ENCODE measurements around the gene SOCS1. TPM values are rescaled to one million over a fixed set of nuclear protein-coding genes. Genes with fewer than 3 reads are reported as not detected.

Gene SOCS1
- total RNA-seq, 2 experiments from 2014 or later, result 45.1 to 45.6 TPM

GRCh38 chr16:11211061-11211976 is 44.7 kb downstream of the SOCS1 start:
- intact Hi-C loops (cut with micrococcal nuclease), result no loop called here
- no peaks in the 10 kb centered on the region for H3K27me3 Mint-ChIP-seq (ENCODE audit: low read depth)
- no peak overlapping the region for H3K27ac Mint-ChIP-seq
- H3K4me3 Mint-ChIP-seq, result no peak overlapping the region
- H3K36me3 Mint-ChIP-seq (ENCODE audit: low read depth), result peaks cover 2% of the 10 kb centered on the region
- peaks cover 11% of the 10 kb centered on the region for H3K4me1 Mint-ChIP-seq (ENCODE audit: low read depth)
- DNase-seq, result no peak
- H3K9me3 Mint-ChIP-seq, result peaks cover 17% of the 10 kb centered on the region
- CTCF ChIA-PET, result no interaction called here

- no peak for DNase-seq
- H3K4me3 Mint-ChIP-seq, result no peak overlapping the region
- intact Hi-C loops (cut with micrococcal nuclease), result no loop called here
- no peaks in the 10 kb centered on the region for H3K27me3 Mint-ChIP-seq (ENCODE audit: low read depth)
- H3K36me3 Mint-ChIP-seq (ENCODE audit: low read depth), result peaks cover 2% of the 10 kb centered on the region
- H3K9me3 Mint-ChIP-seq, result peaks cover 9% of the 10 kb centered on the region
- no peak overlapping the region for H3K27ac Mint-ChIP-seq
- H3K4me1 Mint-ChIP-seq (ENCODE audit: low read depth), result peaks cover 18% of the 10 kb centered on the region
- CTCF ChIA-PET, result interaction anchor here (0.7 to 3.0 kb wide), 2 partner anchors 8 to 290 kb away, joined by 3 to 15 read pairs; no protein-coding TSS in a partner anchor
Measured at GRCh38 chr16:11210260-11210659, 45.7 kb downstream of the SOCS1 start.

- peaks cover 2% of the 10 kb centered on the region for H3K36me3 Mint-ChIP-seq (ENCODE audit: low read depth)
- DNase-seq, result no peak
- peaks cover 9% of the 10 kb centered on the region for H3K9me3 Mint-ChIP-seq
- CTCF ChIA-PET, result interaction anchor here (0.6 to 3.0 kb wide), 3 partner anchors 9 to 406 kb away, joined by 3 to 15 read pairs (median 4); no protein-coding TSS in a partner anchor
- H3K4me1 Mint-ChIP-seq (ENCODE audit: low read depth), result peaks cover 18% of the 10 kb centered on the region
- no peak overlapping the region for H3K27ac Mint-ChIP-seq
- no peaks in the 10 kb centered on the region for H3K27me3 Mint-ChIP-seq (ENCODE audit: low read depth)
- no peak overlapping the region for H3K4me3 Mint-ChIP-seq
- intact Hi-C loops (cut with micrococcal nuclease), result no loop called here
Measured at GRCh38 chr16:11208916-11209665, 46.9 kb downstream of the SOCS1 start.

- peaks cover 25% of the 10 kb centered on the region for H3K4me1 Mint-ChIP-seq (ENCODE audit: low read depth)
- H3K27me3 Mint-ChIP-seq (ENCODE audit: low read depth), result no peaks in the 10 kb centered on the region
- no peak overlapping the region for H3K27ac Mint-ChIP-seq
- peak; percentile 53 for DNase-seq
- peaks cover 2% of the 10 kb centered on the region for H3K36me3 Mint-ChIP-seq (ENCODE audit: low read depth)
- peaks cover 9% of the 10 kb centered on the region for H3K9me3 Mint-ChIP-seq
- no peak overlapping the region for H3K4me3 Mint-ChIP-seq
- CTCF ChIA-PET, result interaction anchor here (1.2 to 3.0 kb wide), 2 partner anchors 10 to 12 kb away, joined by 3 to 15 read pairs; no protein-coding TSS in a partner anchor
- intact Hi-C loops (cut with micrococcal nuclease), result no loop called here
Measured at GRCh38 chr16:11207646-11208045, 48.4 kb downstream of the SOCS1 start.

- peak; percentile 56 for DNase-seq
- Mint-ChIP-seq H3K4me1 (ENCODE audit: low read depth) (peaks cover 28% of the 10 kb centered on the region), H3K36me3 (ENCODE audit: low read depth) (peaks cover 2% of the 10 kb centered on the region), H3K27me3 (ENCODE audit: low read depth) (no peaks in the 10 kb centered on the region), H3K9me3 (peaks cover 9% of the 10 kb centered on the region), H3K4me3 (no peak overlapping the region), H3K27ac (peak overlapping the region; percentile 87)
- intact Hi-C loops (cut with micrococcal nuclease), result loop anchor here (1.0 kb wide), 1 partner anchor 18 kb away; no protein-coding TSS in a partner anchor
- CTCF ChIA-PET, result interaction anchor here (0.7 to 1.6 kb wide), 2 partner anchors 10 to 12 kb away, joined by 3 to 10 read pairs; no protein-coding TSS in a partner anchor
Measured at GRCh38 chr16:11205754-11206581, 50.0 kb downstream of the SOCS1 start.

- peaks cover 2% of the 10 kb centered on the region for H3K36me3 Mint-ChIP-seq (ENCODE audit: low read depth)
- no peak overlapping the region for H3K27ac Mint-ChIP-seq
- H3K4me3 Mint-ChIP-seq, result no peak overlapping the region
- CTCF ChIA-PET, result interaction anchor here (0.7 to 1.6 kb wide), 3 partner anchors 9 to 241 kb away, joined by 3 to 10 read pairs (median 3); no protein-coding TSS in a partner anchor
- H3K27me3 Mint-ChIP-seq (ENCODE audit: low read depth), result no peaks in the 10 kb centered on the region
- peaks cover 28% of the 10 kb centered on the region for H3K4me1 Mint-ChIP-seq (ENCODE audit: low read depth)
- peaks cover 9% of the 10 kb centered on the region for H3K9me3 Mint-ChIP-seq
- DNase-seq, result no peak
- intact Hi-C loops (cut with micrococcal nuclease), result no loop called here
Measured at GRCh38 chr16:11205065-11205699, 50.8 kb downstream of the SOCS1 start.

GRCh38 chr16:11204513-11205047 is 51.4 kb downstream of the SOCS1 start:
- Mint-ChIP-seq H3K27me3 (ENCODE audit: low read depth) (no peaks in the 10 kb centered on the region), H3K4me3 (no peak overlapping the region)

More at GRCh38 chr16:11204513-11205047, 51.4 kb downstream of the SOCS1 start:
- no peak for DNase-seq
- CTCF ChIA-PET, result interaction anchor here (0.8 kb wide), 1 partner anchor 240 kb away, joined by 3 read pairs; no protein-coding TSS in a partner anchor
- intact Hi-C loops (cut with micrococcal nuclease), result no loop called here
- H3K9me3 Mint-ChIP-seq, result peaks cover 9% of the 10 kb centered on the region
- H3K36me3 Mint-ChIP-seq (ENCODE audit: low read depth), result peaks cover 2% of the 10 kb centered on the region
- no peak overlapping the region for H3K27ac Mint-ChIP-seq
- H3K4me1 Mint-ChIP-seq (ENCODE audit: low read depth), result peaks cover 28% of the 10 kb centered on the region

Other genes with a start within 250 kb of the SOCS1 start
- not detected for gene TNP2, start 13.1 kb upstream of the SOCS1 start, total RNA-seq
- not detected for gene PRM3, start 17.4 kb upstream of the SOCS1 start, total RNA-seq
- not detected for gene PRM2, start 20.3 kb upstream of the SOCS1 start, total RNA-seq
- gene PRM1, start 25.1 kb upstream of the SOCS1 start, total RNA-seq, result not detected
- gene RMI2, start 89.3 kb upstream of the SOCS1 start, total RNA-seq, result 10 to 100 TPM; 82.8 to 86.2 TPM

Measured in activated naive CD4-positive, alpha-beta T cell treated with anti-CD3 and anti-CD28 coated beads for 36 hours (primary cell).